Measurements from ENCODE around the gene USH2A. TPM values are rescaled to one million over a fixed set of nuclear protein-coding genes. Genes with fewer than 3 reads are reported as not detected.

USH2A gene
- total RNA-seq, 1 donor from 2014 or later = not detected

GRCh38 chr1:216034506-216034905, 388.7 kb downstream of the USH2A start:
- no peak overlapping the region for H3K4me3 ChIP-seq (ENCODE audit: low read depth, low read length)
- TF ChIP-seq, protein P1, sequence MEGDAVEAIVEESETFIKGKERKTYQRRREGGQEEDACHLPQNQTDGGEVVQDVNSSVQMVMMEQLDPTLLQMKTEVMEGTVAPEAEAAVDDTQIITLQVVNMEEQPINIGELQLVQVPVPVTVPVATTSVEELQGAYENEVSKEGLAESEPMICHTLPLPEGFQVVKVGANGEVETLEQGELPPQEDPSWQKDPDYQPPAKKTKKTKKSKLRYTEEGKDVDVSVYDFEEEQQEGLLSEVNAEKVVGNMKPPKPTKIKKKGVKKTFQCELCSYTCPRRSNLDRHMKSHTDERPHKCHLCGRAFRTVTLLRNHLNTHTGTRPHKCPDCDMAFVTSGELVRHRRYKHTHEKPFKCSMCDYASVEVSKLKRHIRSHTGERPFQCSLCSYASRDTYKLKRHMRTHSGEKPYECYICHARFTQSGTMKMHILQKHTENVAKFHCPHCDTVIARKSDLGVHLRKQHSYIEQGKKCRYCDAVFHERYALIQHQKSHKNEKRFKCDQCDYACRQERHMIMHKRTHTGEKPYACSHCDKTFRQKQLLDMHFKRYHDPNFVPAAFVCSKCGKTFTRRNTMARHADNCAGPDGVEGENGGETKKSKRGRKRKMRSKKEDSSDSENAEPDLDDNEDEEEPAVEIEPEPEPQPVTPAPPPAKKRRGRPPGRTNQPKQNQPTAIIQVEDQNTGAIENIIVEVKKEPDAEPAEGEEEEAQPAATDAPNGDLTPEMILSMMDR (conservative IDR thresholded peaks at IDR 0.05; ENCODE audit: low read depth, low read length) = peak; percentile 69
- no peak for DNase-seq (ENCODE audit: low read depth)

DNA sequence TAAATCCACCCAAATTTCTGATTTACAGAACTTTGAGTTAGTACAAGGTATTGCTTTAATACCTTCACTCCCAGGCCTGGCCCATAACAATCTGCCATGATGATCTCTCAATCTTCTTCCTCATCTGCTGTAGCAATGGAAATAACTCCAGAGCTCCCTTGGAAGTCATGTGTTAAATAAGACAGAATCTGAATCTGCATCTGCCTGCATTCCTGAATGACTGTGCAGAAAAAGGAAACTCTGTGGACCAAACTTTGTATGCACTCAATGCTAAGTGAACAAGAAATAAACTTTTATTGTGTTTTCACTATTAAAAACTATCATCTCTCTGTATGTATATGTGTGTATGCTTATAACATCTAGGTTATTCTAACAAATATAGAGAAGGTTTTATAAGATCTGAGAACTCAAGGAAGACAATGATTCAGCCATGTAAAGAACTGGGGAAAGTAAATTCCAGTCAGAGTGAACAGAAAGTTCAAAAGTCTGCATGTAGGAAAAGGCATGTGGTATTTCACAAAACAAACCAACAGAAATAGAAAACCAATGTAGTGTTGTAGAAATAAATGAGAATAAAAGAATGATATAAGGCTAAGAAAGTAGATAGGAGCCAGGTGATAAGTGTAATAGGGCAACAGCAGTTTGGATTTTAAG, 390.2 kb downstream of the USH2A start:
- no peak for DNase-seq (ENCODE audit: low read depth)
- H3K4me3 ChIP-seq (ENCODE audit: low read depth, low read length) = no peak overlapping the region
- TF ChIP-seq, protein P1 (conservative IDR thresholded peaks at IDR 0.05; ENCODE audit: low read depth, low read length) = no peak

DNA sequence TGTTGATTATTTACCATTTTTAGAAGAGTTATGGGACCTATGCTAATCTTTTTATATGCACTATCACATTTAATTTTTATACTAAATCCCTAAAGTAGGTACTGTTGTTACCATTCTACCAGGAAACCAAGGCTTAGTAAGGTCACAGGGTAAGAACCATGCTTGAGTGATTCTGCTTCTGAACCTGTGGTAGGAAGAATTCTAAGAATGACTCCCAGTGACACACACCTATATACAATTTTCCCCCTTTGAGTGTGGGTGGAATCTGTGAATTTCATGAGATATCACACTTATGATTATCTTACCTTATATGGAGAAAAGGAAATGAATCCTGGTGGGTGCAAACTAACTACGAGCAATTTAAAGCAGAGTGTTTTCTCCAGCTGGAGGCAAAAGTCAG, 391.0 kb downstream of the USH2A start:
- TF ChIP-seq, protein P1 (conservative IDR thresholded peaks at IDR 0.05; ENCODE audit: low read depth, low read length) = no peak
- no peak for DNase-seq (ENCODE audit: low read depth)
- H3K4me3 ChIP-seq (ENCODE audit: low read depth, low read length) = no peak overlapping the region

DNA sequence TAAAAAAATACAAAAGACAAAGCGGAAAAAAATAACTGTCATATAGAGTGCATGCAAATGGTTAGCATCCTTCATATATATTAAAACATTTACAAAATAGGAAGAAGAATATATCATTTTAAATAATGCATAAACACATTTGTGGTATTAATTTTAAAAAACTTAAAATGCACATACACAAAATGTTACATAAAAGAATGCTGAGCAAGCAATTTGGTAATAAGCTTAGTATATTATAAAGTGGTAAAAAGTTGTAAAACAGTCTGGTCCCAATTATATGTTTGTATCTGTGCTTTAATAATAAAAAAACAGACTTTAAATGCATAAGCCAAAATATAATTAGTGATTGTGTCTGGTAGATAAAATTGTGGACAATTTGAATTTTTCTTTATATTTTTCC, 394.6 kb downstream of the USH2A start:
- DNase-seq (ENCODE audit: low read depth) = no peak
- H3K4me3 ChIP-seq (ENCODE audit: low read depth, low read length) = no peak overlapping the region
- TF ChIP-seq, protein P1 (conservative IDR thresholded peaks at IDR 0.05; ENCODE audit: low read depth, low read length) = no peak

DNA sequence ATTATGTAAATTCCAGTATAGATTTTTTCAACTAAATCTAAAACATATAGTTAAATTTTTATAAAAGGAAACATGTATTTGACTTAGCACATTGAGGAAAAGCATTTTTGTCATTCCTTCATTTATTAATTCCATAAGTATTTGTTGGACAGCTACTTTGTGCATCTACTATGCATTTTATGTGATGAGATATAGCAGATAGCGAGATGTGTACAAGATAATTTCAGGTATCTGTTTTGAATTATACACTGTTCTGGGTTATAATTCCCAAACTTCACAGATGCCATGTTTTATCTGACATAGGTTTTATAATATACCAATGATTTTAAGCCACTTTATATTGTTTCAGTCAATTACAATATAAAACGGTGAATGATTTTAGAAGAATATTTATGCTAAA, 398.7 kb downstream of the USH2A start:
- DNase-seq (ENCODE audit: low read depth) = no peak
- no peak overlapping the region for H3K4me3 ChIP-seq (ENCODE audit: low read depth, low read length)
- TF ChIP-seq, protein P1 (conservative IDR thresholded peaks at IDR 0.05; ENCODE audit: low read depth, low read length) = no peak

GRCh38 chr1:216020743-216021345, 402.4 kb downstream of the USH2A start:
- no peak for DNase-seq (ENCODE audit: low read depth)
- H3K4me3 ChIP-seq (ENCODE audit: low read depth, low read length) = no peak overlapping the region
- TF ChIP-seq, protein P1 (conservative IDR thresholded peaks at IDR 0.05; ENCODE audit: low read depth, low read length) = no peak

GRCh38 chr1:216015116-216015515, 408.1 kb downstream of the USH2A start:
- TF ChIP-seq, protein P1 (conservative IDR thresholded peaks at IDR 0.05; ENCODE audit: low read depth, low read length) = no peak
- H3K4me3 ChIP-seq (ENCODE audit: low read depth, low read length) = no peak overlapping the region
- no peak for DNase-seq (ENCODE audit: low read depth)

Data from epithelial cell of proximal tubule (primary cell).